Endothelial cell of umbilical vein (primary cell): ENCODE data around the gene HEATR5A. TPM values are rescaled to one million over a fixed set of nuclear protein-coding genes. Genes with fewer than 3 reads are reported as not detected.
"Not testable (repeated sequence)": the region's sequence is repeated elsewhere in the genome, so short reads cannot be mapped to it uniquely, and the experiment has no call there.

Experiments used
- BruUV-seq: library from RNA; stranded (reverse); fragments of 400-500 nt; replicated peaks from 2 replicates; lab custom pipeline; 2021; lab: Mats Ljungman, UMichigan
- CTCF ChIA-PET: fragments of 300-600, 350-600 bp; sonication (Branson Sonifier 250); formaldehyde crosslinking; loops from one replicate; lab custom pipeline; 2021; ENCODE audit warnings: antibody characterized with exemption, inconsistent platforms; lab: Charles Lee
- POLR2A ChIA-PET: fragments of 300-600, 350-600 bp; sonication (Branson Sonifier 250); formaldehyde crosslinking; loops from one replicate; lab custom pipeline; 2021; ENCODE audit warnings: antibody characterized with exemption, inconsistent platforms; lab: Charles Lee
- DNase-seq: peaks from one replicate; pipeline ENCODE4 v3.0.0-alpha.2; 2011; ENCODE audit warnings: low read depth, low spot score
- FAIRE-seq: peaks from 2 replicates; lab custom pipeline; 2011; peaks lifted over from hg19 to GRCh38; lab: Jason Lieb, UNC
- H2AFZ ChIP-seq: 2 replicates; pipeline ENCODE4 v1.6.0; 2012; ENCODE audit warnings: low read depth, low read length, control low read depth, inconsistent platforms
- H3K27ac ChIP-seq: 2 replicates; pipeline ENCODE4 v1.5.1; 2011; ENCODE audit warnings: low read depth, mild to moderate bottlenecking, control low read depth, low read length, moderate library complexity; ENCODE audit not compliant: insufficient read depth
- H3K27me3 ChIP-seq, 2 experiments: 2 replicates each; pipeline versions ENCODE4 v1.6.0 to v1.6.1; 2011; ENCODE audit warnings: low read length in 2 of 2, mixed read lengths in 1 of 2; ENCODE audit not compliant: control insufficient read depth in 2 of 2, insufficient read depth in 2 of 2
- H3K36me3 ChIP-seq, 2 experiments: 2 replicates in 1 of 2; 3 replicates in 1 of 2; pipeline ENCODE4 v1.5.1; 2011; ENCODE audit warnings: low read length in 2 of 2, mild to moderate bottlenecking in 1 of 2, moderate library complexity in 1 of 2; ENCODE audit not compliant: control insufficient read depth in 2 of 2, insufficient read depth in 2 of 2; ENCODE audit errors: extremely low read depth in 1 of 2
- H3K4me1 ChIP-seq: 3 replicates; pipeline ENCODE4 v1.5.1; 2011; ENCODE audit warnings: mild to moderate bottlenecking, low read length; ENCODE audit not compliant: control insufficient read depth, insufficient read depth; ENCODE audit errors: extremely low read depth
- H3K4me2 ChIP-seq: 2 replicates; pipeline ENCODE4 v1.6.1; 2011; ENCODE audit warnings: low read length, control low read depth, mixed read lengths; ENCODE audit not compliant: insufficient read depth
- H3K4me3 ChIP-seq, 3 experiments: fragments of 200-600 bp in 1 of 3; sonication (generic), shearing (Covaris generic) in 1 of 3; replicated peaks in 1 of 3; 2 replicates each; pipeline ENCODE4 v1.5.1; 2011 to 2016; ENCODE audit warnings: control low read depth in 3 of 3, low read length in 3 of 3, mild to moderate bottlenecking in 2 of 3, inconsistent platforms in 1 of 3, low read depth in 1 of 3, moderate library complexity in 1 of 3; ENCODE audit not compliant: insufficient read depth in 1 of 3
- H3K79me2 ChIP-seq: 2 replicates; pipeline ENCODE4 v1.6.0; 2012; ENCODE audit warnings: low read length, inconsistent platforms; ENCODE audit not compliant: control insufficient read depth, insufficient read depth
- H3K9ac ChIP-seq: replicated peaks from 2 replicates; pipeline ENCODE3; 2011; ENCODE audit warnings: low read length, control low read depth; ENCODE audit not compliant: insufficient read depth; ENCODE audit errors: extremely low read depth
- H3K9me1 ChIP-seq: replicated peaks from 3 replicates; pipeline ENCODE4 v1.6.0; 2011; ENCODE audit warnings: mild to moderate bottlenecking, low read length; ENCODE audit not compliant: control insufficient read depth, insufficient read depth; ENCODE audit errors: extremely low read depth
- H3K9me3 ChIP-seq: replicated peaks from 2 replicates; pipeline ENCODE4 v1.5.1; 2012; ENCODE audit warnings: low read length, inconsistent platforms; ENCODE audit not compliant: control insufficient read depth, insufficient read depth
- H4K20me1 ChIP-seq: replicated peaks from 2 replicates; pipeline ENCODE3; 2011; ENCODE audit warnings: mild to moderate bottlenecking, low read length; ENCODE audit not compliant: control insufficient read depth, insufficient read depth; ENCODE audit errors: extremely low read depth
- CTCF ChIP-seq, 2 donors: IDR thresholded peaks; 1 replicate in 1 of 2; 2 replicates in 1 of 2; pipeline ENCODE4 v1.5.1; 2011; ENCODE audit warnings: low read length in 2 of 2, mild to moderate bottlenecking in 2 of 2, moderate library complexity in 2 of 2, control low read depth in 1 of 2, inconsistent platforms in 1 of 2, low read depth in 1 of 2; ENCODE audit not compliant: insufficient read depth in 1 of 2; ENCODE audit errors: extremely low read depth in 1 of 2
- EZH2 ChIP-seq: IDR thresholded peaks from 2 replicates; pipeline ENCODE4 v1.6.1; 2012; ENCODE audit warnings: borderline replicate concordance, low read depth, mild to moderate bottlenecking, moderate library complexity, low read length, inconsistent platforms; ENCODE audit not compliant: severe bottlenecking
- FOS ChIP-seq: IDR thresholded peaks from 2 replicates; pipeline ENCODE4 v1.6.1; 2011; ENCODE audit warnings: mild to moderate bottlenecking, low read length, moderate library complexity, borderline replicate concordance; ENCODE audit not compliant: insufficient read depth
- GATA2 ChIP-seq: IDR thresholded peaks from 2 replicates; pipeline ENCODE4 v1.7.0; 2011; ENCODE audit warnings: low read depth, mild to moderate bottlenecking, moderate library complexity, mixed read lengths, low read length; ENCODE audit not compliant: insufficient read length, insufficient read depth
- JUN ChIP-seq: IDR thresholded peaks from 2 replicates; pipeline ENCODE4 v1.6.1; 2011; ENCODE audit warnings: borderline replicate concordance, low read depth; ENCODE audit not compliant: insufficient read length, insufficient read depth
- MAX ChIP-seq: IDR thresholded peaks from 2 replicates; pipeline ENCODE4 v1.6.1; 2011; ENCODE audit not compliant: insufficient read depth, insufficient read length
- MYC ChIP-seq: IDR thresholded peaks from one replicate; pipeline ENCODE4 v1.6.1; 2011; ENCODE audit warnings: mild to moderate bottlenecking, low read depth, low read length
- POLR2A ChIP-seq: IDR thresholded peaks from 2 replicates; pipeline ENCODE4 v1.6.1; 2012; ENCODE audit warnings: low read depth, mild to moderate bottlenecking, control low read depth, low read length
- POLR2AphosphoS5 ChIP-seq: IDR thresholded peaks from 2 replicates; pipeline ENCODE4 v1.6.1; 2012; ENCODE audit warnings: low read depth, mild to moderate bottlenecking, control low read depth, low read length, moderate library complexity; ENCODE audit not compliant: insufficient read depth
- dilution Hi-C: fragments of 300-500 bp; cut with MboI; formaldehyde crosslinking; loops from one replicate; pipeline ENCODE4 v1.15.0; 2019; ENCODE audit warnings: low sequenced_read_pairs; ENCODE audit not compliant: extremely low pct_ligation_motif_present
- intact Hi-C: fragments of 100-400 bp; cut with micrococcal nuclease; formaldehyde crosslinking; loops from one replicate; pipeline ENCODE4 v1.10.0; 2022
- polyA plus RNA-seq, 4 experiments: library from polyadenylated mRNA; depleted of rRNA in 3 of 4; stranded (reverse) in 3 of 4; unstranded in 1 of 4; fragments of >200 nt; gene quantifications; 2 replicates each; pipeline versions ENCODE4 v1.2.1 to v1.2.3, GENCODE V29; 2011 to 2012; ENCODE audit warnings: missing spikeins in 1 of 4
- total RNA-seq: library from RNA; stranded (reverse); gene quantifications from 2 replicates; pipeline ENCODE4 v1.2.3, GENCODE V29; 2021

The HEATR5A gene
- total and polyA plus RNA-seq, 2 donors (not counting 3 experiments of a cell fraction or from before 2014, with no cell fraction given) = 12.6 to 45.3 TPM

- H3K9me1 ChIP-seq, intact Hi-C loops, H2AFZ ChIP-seq, H3K9ac ChIP-seq, H3K4me3 ChIP-seq, H3K36me3 ChIP-seq, H3K27me3 ChIP-seq, H3K27ac ChIP-seq, H3K4me1 ChIP-seq, POLR2A ChIA-PET, FAIRE-seq, H4K20me1 ChIP-seq, dilution Hi-C loops, H3K9me3 ChIP-seq, DNase-seq, H3K4me2 ChIP-seq, H3K79me2 ChIP-seq, BruUV-seq: not testable (repeated sequence)
- CTCF ChIA-PET = interaction anchor here (1.7 kb wide), 1 partner anchor 12 kb away, joined by 7 read pairs; no protein-coding TSS in a partner anchor
Observed at GRCh38 chr14:31379125-31379947, 41.0 kb downstream of the HEATR5A start.

GRCh38 chr14:31377433-31377832 lies 42.9 kb downstream of the HEATR5A start:
- H3K9me3 ChIP-seq = no peaks in the 10 kb centered on the region
- no peak for TF ChIP-seq JUN
- TF ChIP-seq MYC = no peak
- TF ChIP-seq POLR2A = no peak
- no peak for TF ChIP-seq GATA2
- no peak for TF ChIP-seq POLR2AphosphoS5
- no peak for TF ChIP-seq CTCF (IDR thresholded peaks at IDR 0.05; ENCODE audit: extremely low read depth in 1 of 2, insufficient read depth in 1 of 2, low read depth in 1 of 2, low read length in 2 of 2)
- no peak for TF ChIP-seq EZH2
- TF ChIP-seq FOS = no peak
- TF ChIP-seq MAX = no peak
- H3K9me1 ChIP-seq = no peaks in the 10 kb centered on the region
- H3K27me3 ChIP-seq = no peaks in the 10 kb centered on the region
- H2AFZ ChIP-seq = no peak overlapping the region
- H3K4me1 ChIP-seq = no peaks in the 10 kb centered on the region
- no TSS peak for BruUV-seq
- no peak for DNase-seq
- no peak overlapping the region for H3K4me3 ChIP-seq
- ChIA-PET CTCF (interaction anchor here (1.0 to 2.1 kb wide), 2 partner anchors 18 to 295 kb away, joined by 5 read pairs; no protein-coding TSS in a partner anchor), POLR2A (no interaction called here)
- no peak overlapping the region for H3K9ac ChIP-seq
- intact Hi-C loops = no loop called here
- peaks cover 0 to 3% of the 10 kb centered on the region in 2 experiments for H3K36me3 ChIP-seq
- no peak overlapping the region for H3K27ac ChIP-seq
- FAIRE-seq = no peak
- H3K79me2 ChIP-seq = no peaks in the 10 kb centered on the region
- no peak overlapping the region for H3K4me2 ChIP-seq
- dilution Hi-C loops = no loop called here
- H4K20me1 ChIP-seq = no peaks in the 10 kb centered on the region
